HCT116 (cell line): ENCODE measurements around the gene RNPEP. TPM values are rescaled to one million over a fixed set of nuclear protein-coding genes. Genes with fewer than 3 reads are reported as not detected.

Experiments
- ATAC-seq: fragments of 200-7000 bp; cut with Tn5 transposase; 2 replicates; pipeline ENCODE4 v1.9.1; 2020; ENCODE audit warnings: mild to moderate bottlenecking, moderate library complexity
- BruUV-seq: library from RNA; stranded (reverse); fragments of 400-500 nt; replicated peaks from 2 replicates; lab custom pipeline; 2021; lab: Mats Ljungman, UMichigan
- CTCF ChIA-PET: fragments of 300-600 bp; sonication (Branson Sonifier 250); formaldehyde crosslinking; loops from one replicate; lab custom pipeline; 2021; ENCODE audit warnings: antibody characterized with exemption; lab: Charles Lee
- POLR2A ChIA-PET: fragments of 300-600, 350-600 bp; sonication (Branson Sonifier 250); formaldehyde crosslinking; loops from one replicate; lab custom pipeline; 2021; ENCODE audit warnings: antibody characterized with exemption; lab: Charles Lee
- RAD21 ChIA-PET, 2 experiments: fragments of 300-600 bp; sonication (Branson Sonifier 250); formaldehyde crosslinking; loops; one replicate each; lab custom pipeline; 2023; ENCODE audit warnings: low total read pairs in 2 of 2; ENCODE audit not compliant: uncharacterized antibody in 2 of 2, unreplicated experiment in 2 of 2, low non-redundant PET in 1 of 2; lab: Charles Lee
- DNase-seq: peaks from one replicate; pipeline ENCODE4 v3.0.0-alpha.2; 2010; ENCODE audit warnings: low read depth, low spot score
- H2AFZ ChIP-seq: fragments of 200-600 bp; shearing (Covaris generic), sonication (generic); 2 replicates; pipeline ENCODE4 v1.6.1; 2017; ENCODE audit warnings: low read depth, mixed run types, mixed read lengths, antibody characterized with exemption, low read length; ENCODE audit not compliant: poor library complexity, severe bottlenecking
- H3K27ac ChIP-seq: 2 replicates; pipeline ENCODE4 v1.5.1; 2012; ENCODE audit warnings: low read depth, low read length
- H3K27me3 ChIP-seq: fragments of 200-600 bp; sonication (generic); 2 replicates; pipeline ENCODE4 v1.6.1; 2016; ENCODE audit warnings: mixed run types, low read length, mixed read lengths; ENCODE audit not compliant: insufficient read depth
- H3K36me3 ChIP-seq, 2 experiments: fragments of 200-500 bp in 1 of 2; fragments of 200-600 bp in 1 of 2; sonication (Bioruptor generic) in 1 of 2; sonication (generic) in 1 of 2; 2 replicates each; pipeline versions ENCODE4 v1.5.1 to v1.6.1; 2014 to 2016; ENCODE audit warnings: low read length in 2 of 2, inconsistent platforms in 1 of 2, mixed read lengths in 1 of 2, mixed run types in 1 of 2; ENCODE audit not compliant: insufficient read depth in 2 of 2, control insufficient read depth in 1 of 2
- H3K4me1 ChIP-seq, 2 experiments: fragments of 200-600 bp in 1 of 2; sonication (generic) in 1 of 2; 2 replicates each; pipeline versions ENCODE4 v1.5.1 to v1.6.1; 2012 to 2017; ENCODE audit warnings: low read length in 2 of 2, inconsistent platforms in 1 of 2, mild to moderate bottlenecking in 1 of 2, mixed read lengths in 1 of 2, mixed run types in 1 of 2, moderate library complexity in 1 of 2; ENCODE audit not compliant: insufficient read depth in 2 of 2, control insufficient read depth in 1 of 2
- H3K4me2 ChIP-seq: fragments of 200-600 bp; sonication (generic); 2 replicates; pipeline ENCODE4 v1.6.1; 2017; ENCODE audit warnings: mixed run types, low read length, mixed read lengths
- H3K4me3 ChIP-seq, 2 experiments: fragments of 200-600 bp in 1 of 2; sonication (generic) in 1 of 2; replicated peaks in 1 of 2; 2 replicates each; pipeline ENCODE4 v1.5.1; 2011 to 2016; ENCODE audit warnings: low read length in 2 of 2, control low read depth in 1 of 2, low read depth in 1 of 2, mild to moderate bottlenecking in 1 of 2, mixed read lengths in 1 of 2, mixed run types in 1 of 2
- H3K79me2 ChIP-seq: fragments of 200-600 bp; sonication (generic); 2 replicates; pipeline ENCODE4 v1.6.1; 2017; ENCODE audit warnings: mild to moderate bottlenecking, mixed run types, low read length, moderate library complexity, mixed read lengths; ENCODE audit not compliant: insufficient read depth
- H3K9ac ChIP-seq: fragments of 200-600 bp; sonication (generic); 2 replicates; pipeline ENCODE4 v1.6.1; 2016; ENCODE audit warnings: low read length, mixed read lengths
- H3K9me2 ChIP-seq: fragments of 200-600 bp; sonication (generic), shearing (Covaris generic); 2 replicates; pipeline ENCODE4 v1.6.1; 2017; ENCODE audit warnings: mixed run types, mild to moderate bottlenecking, moderate library complexity; ENCODE audit not compliant: insufficient read depth
- H3K9me3 ChIP-seq, 2 experiments: fragments of 200-500 bp in 1 of 2; fragments of 200-600 bp in 1 of 2; sonication (Bioruptor generic) in 1 of 2; sonication (generic) in 1 of 2; 2 replicates each; pipeline ENCODE4 v1.6.1; 2014 to 2017; ENCODE audit warnings: low read length in 2 of 2, mixed read lengths in 2 of 2, inconsistent platforms in 1 of 2, low read depth in 1 of 2, mild to moderate bottlenecking in 1 of 2, mixed run types in 1 of 2, moderate library complexity in 1 of 2; ENCODE audit not compliant: control insufficient read depth in 1 of 2, insufficient read depth in 1 of 2
- H4K20me1 ChIP-seq: fragments of 200-600 bp; sonication (generic), shearing (Covaris generic); 2 replicates; pipeline ENCODE4 v1.6.1; 2017; ENCODE audit warnings: mixed run types, mild to moderate bottlenecking, moderate library complexity; ENCODE audit not compliant: insufficient read depth
- CEBPB ChIP-seq: IDR thresholded peaks from 2 replicates; pipeline ENCODE4 v1.6.1; 2012; ENCODE audit warnings: low read depth
- EGR1 ChIP-seq: IDR thresholded peaks from 2 replicates; pipeline ENCODE4 v1.6.1; 2012; ENCODE audit warnings: low read depth
- EZH2phosphoT487 ChIP-seq: fragments of 200-600 bp; IDR thresholded peaks from 2 replicates; pipeline ENCODE4 v1.6.1; 2018; ENCODE audit warnings: antibody characterized with exemption, borderline replicate concordance
- POLR2AphosphoS5 ChIP-seq: IDR thresholded peaks from 2 replicates; pipeline ENCODE4 v1.6.1; 2011; ENCODE audit warnings: mild to moderate bottlenecking, low read depth, low read length, moderate library complexity
- RAD21 ChIP-seq: IDR thresholded peaks from 2 replicates; pipeline ENCODE4 v1.6.1; 2012; ENCODE audit warnings: low read depth, mild to moderate bottlenecking
- SIN3A ChIP-seq: IDR thresholded peaks from 2 replicates; pipeline ENCODE4 v1.6.1; 2012; ENCODE audit warnings: low read depth
- ZFX ChIP-seq: fragments of 450-650 bp; IDR thresholded peaks from 2 replicates; pipeline ENCODE4 v1.6.1; 2017
- intact Hi-C: fragments of 100-400 bp; cut with micrococcal nuclease; formaldehyde crosslinking; loops from 2 replicates; pipeline ENCODE4 v1.10.0; 2022
- total RNA-seq: library from RNA; stranded (reverse); gene quantifications from one replicate; pipeline ENCODE4 v1.2.1, GENCODE V29; 2021; ENCODE audit not compliant: unreplicated experiment
- TF ChIP-seq, protein P1 (sequence below), 3 experiments: fragments of 200-600 bp in 1 of 3; sonication (generic) in 1 of 3; IDR thresholded peaks in 2 of 3; conservative IDR thresholded peaks in 1 of 3; 2 replicates each; pipeline ENCODE4 v1.5.1; 2012 to 2017; ENCODE audit warnings: low read depth in 2 of 3, low read length in 2 of 3, antibody characterized with exemption in 1 of 3, borderline replicate concordance in 1 of 3, control low read depth in 1 of 3, mild to moderate bottlenecking in 1 of 3, mixed read lengths in 1 of 3, mixed run types in 1 of 3, moderate library complexity in 1 of 3; ENCODE audit not compliant: insufficient read depth in 1 of 3
- TF ChIP-seq, protein P2 (sequence below): IDR thresholded peaks from 2 replicates; pipeline ENCODE4 v1.6.1; 2011; ENCODE audit warnings: mild to moderate bottlenecking, low read length, moderate library complexity; ENCODE audit not compliant: insufficient replicate concordance; ENCODE audit errors: extremely low read depth
- TF ChIP-seq, protein P3 (sequence below): IDR thresholded peaks from 2 replicates; pipeline ENCODE4 v1.6.1; 2012; ENCODE audit warnings: low read depth

The RNPEP gene
- total RNA-seq, 1 experiment from 2014 or later = 85.9 TPM

DNA sequence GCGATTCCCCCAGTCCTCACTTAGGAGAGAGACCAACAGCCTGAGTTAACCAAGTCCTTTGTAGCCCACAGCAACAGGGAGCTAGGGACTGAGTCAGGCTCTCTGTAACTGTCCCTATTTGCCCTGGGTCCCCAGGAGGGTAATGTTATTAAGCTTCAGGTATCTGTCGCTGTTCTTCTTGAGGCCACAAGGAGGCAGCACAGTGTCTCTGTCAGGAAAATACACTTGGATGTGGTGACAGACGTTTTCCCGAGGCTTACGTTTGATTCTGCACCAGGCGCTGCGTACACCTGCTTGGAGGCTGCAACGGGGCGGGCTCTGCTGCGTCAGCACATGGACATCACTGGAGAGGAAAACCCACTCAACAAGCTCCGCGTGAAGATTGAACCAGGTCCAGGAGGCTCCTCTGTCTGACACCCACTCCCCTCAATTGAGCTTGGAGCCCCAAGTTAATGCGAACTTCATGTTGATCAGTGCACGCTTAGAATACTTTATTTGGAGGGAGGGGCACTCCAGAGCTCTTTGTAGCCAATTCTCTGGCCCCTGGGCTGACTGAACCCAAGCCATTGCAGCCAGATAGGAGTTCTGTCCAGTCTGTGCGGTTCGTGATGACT, 17.3 kb downstream of the RNPEP start:
- ChIA-PET RAD21 (interaction anchor here (0.7 to 1.4 kb wide), 5 partner anchors 10 to 121 kb away, joined by 3 to 10 read pairs (median 5); partner anchors contain the start of gene ELF3 (in 1 of the 2)), CTCF (interaction anchor here (0.6 to 3.8 kb wide), 24 partner anchors 9 to 552 kb away, joined by 3 to 59 read pairs (median 4); partner anchors contain the start of genes ELF3, GPR37L1 and RNPEP), POLR2A (interaction anchor here (0.9 to 1.8 kb wide), 3 partner anchors 8 to 17 kb away, joined by 3 to 18 read pairs (median 3); partner anchors contain the start of gene ELF3)
- TF ChIP-seq POLR2AphosphoS5 (peak; percentile 25; the same call in 1 of the 2 replicates), ZFX (no peak), RAD21 (peak; percentile 90), SIN3A (no peak), EZH2phosphoT487 (no peak), CEBPB (no peak), EGR1 (no peak)
- TF ChIP-seq, protein P1, sequence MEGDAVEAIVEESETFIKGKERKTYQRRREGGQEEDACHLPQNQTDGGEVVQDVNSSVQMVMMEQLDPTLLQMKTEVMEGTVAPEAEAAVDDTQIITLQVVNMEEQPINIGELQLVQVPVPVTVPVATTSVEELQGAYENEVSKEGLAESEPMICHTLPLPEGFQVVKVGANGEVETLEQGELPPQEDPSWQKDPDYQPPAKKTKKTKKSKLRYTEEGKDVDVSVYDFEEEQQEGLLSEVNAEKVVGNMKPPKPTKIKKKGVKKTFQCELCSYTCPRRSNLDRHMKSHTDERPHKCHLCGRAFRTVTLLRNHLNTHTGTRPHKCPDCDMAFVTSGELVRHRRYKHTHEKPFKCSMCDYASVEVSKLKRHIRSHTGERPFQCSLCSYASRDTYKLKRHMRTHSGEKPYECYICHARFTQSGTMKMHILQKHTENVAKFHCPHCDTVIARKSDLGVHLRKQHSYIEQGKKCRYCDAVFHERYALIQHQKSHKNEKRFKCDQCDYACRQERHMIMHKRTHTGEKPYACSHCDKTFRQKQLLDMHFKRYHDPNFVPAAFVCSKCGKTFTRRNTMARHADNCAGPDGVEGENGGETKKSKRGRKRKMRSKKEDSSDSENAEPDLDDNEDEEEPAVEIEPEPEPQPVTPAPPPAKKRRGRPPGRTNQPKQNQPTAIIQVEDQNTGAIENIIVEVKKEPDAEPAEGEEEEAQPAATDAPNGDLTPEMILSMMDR (IDR thresholded peaks at IDR 0.05 in 2 of 3, conservative IDR thresholded peaks at IDR 0.05 in 1 of 3; ENCODE audit: borderline replicate concordance in 1 of 3, insufficient read depth in 1 of 3, low read depth in 2 of 3, low read length in 2 of 3) = peak; percentile 79 to 87 (median 87)
- TF ChIP-seq, protein P2, sequence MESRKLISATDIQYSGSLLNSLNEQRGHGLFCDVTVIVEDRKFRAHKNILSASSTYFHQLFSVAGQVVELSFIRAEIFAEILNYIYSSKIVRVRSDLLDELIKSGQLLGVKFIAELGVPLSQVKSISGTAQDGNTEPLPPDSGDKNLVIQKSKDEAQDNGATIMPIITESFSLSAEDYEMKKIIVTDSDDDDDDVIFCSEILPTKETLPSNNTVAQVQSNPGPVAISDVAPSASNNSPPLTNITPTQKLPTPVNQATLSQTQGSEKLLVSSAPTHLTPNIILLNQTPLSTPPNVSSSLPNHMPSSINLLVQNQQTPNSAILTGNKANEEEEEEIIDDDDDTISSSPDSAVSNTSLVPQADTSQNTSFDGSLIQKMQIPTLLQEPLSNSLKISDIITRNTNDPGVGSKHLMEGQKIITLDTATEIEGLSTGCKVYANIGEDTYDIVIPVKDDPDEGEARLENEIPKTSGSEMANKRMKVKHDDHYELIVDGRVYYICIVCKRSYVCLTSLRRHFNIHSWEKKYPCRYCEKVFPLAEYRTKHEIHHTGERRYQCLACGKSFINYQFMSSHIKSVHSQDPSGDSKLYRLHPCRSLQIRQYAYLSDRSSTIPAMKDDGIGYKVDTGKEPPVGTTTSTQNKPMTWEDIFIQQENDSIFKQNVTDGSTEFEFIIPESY = no peak
- TF ChIP-seq, protein P3, sequence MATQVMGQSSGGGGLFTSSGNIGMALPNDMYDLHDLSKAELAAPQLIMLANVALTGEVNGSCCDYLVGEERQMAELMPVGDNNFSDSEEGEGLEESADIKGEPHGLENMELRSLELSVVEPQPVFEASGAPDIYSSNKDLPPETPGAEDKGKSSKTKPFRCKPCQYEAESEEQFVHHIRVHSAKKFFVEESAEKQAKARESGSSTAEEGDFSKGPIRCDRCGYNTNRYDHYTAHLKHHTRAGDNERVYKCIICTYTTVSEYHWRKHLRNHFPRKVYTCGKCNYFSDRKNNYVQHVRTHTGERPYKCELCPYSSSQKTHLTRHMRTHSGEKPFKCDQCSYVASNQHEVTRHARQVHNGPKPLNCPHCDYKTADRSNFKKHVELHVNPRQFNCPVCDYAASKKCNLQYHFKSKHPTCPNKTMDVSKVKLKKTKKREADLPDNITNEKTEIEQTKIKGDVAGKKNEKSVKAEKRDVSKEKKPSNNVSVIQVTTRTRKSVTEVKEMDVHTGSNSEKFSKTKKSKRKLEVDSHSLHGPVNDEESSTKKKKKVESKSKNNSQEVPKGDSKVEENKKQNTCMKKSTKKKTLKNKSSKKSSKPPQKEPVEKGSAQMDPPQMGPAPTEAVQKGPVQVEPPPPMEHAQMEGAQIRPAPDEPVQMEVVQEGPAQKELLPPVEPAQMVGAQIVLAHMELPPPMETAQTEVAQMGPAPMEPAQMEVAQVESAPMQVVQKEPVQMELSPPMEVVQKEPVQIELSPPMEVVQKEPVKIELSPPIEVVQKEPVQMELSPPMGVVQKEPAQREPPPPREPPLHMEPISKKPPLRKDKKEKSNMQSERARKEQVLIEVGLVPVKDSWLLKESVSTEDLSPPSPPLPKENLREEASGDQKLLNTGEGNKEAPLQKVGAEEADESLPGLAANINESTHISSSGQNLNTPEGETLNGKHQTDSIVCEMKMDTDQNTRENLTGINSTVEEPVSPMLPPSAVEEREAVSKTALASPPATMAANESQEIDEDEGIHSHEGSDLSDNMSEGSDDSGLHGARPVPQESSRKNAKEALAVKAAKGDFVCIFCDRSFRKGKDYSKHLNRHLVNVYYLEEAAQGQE = no peak
- Histone ChIP-seq H3K4me2 (no peak overlapping the region), H3K79me2 (no peaks in the 10 kb centered on the region), H3K9me3 (no peaks in the 10 kb centered on the region), H3K9me2 (no peaks in the 10 kb centered on the region), H3K9ac (no peak overlapping the region), H2AFZ (no peak overlapping the region), H4K20me1 (no peaks in the 10 kb centered on the region), H3K36me3 (peaks cover 39 to 50% of the 10 kb centered on the region in 2 experiments; a peak in 3 of 4 replicates), H3K27me3 (no peaks in the 10 kb centered on the region), H3K27ac (no peak overlapping the region), H3K4me1 (no peaks in the 10 kb centered on the region), H3K4me3 (no peak overlapping the region)
- DNase-seq (no peak), ATAC-seq (peak; percentile 89)
- intact Hi-C loops = loop anchor here (1.0 kb wide), 2 partner anchors 120 to 136 kb away; no protein-coding TSS in a partner anchor
- BruUV-seq = no TSS peak
